Measurements from ENCODE around the gene MED13L. TPM values are rescaled to one million over a fixed set of nuclear protein-coding genes. Genes with fewer than 3 reads are reported as not detected.
A peak's percentile ranks its signal among the peaks of the same experiment; 100 is the strongest.

Gene MED13L
- total and polyA plus RNA-seq, 2 experiments from 2014 or later, result 11.7 to 88.7 TPM

GRCh38 chr12:116278667-116279066 is 1.2 kb upstream of the MED13L start:
- no peak for DNase-seq
- Histone ChIP-seq H3K9ac (no peak overlapping the region), H4K20me1 (ENCODE audit: insufficient read depth) (peaks cover 14% of the 10 kb centered on the region), H3K4me1 (ENCODE audit: insufficient read depth) (peaks cover 14% of the 10 kb centered on the region), H3K79me2 (ENCODE audit: insufficient read depth) (peaks cover 32% of the 10 kb centered on the region), H3K36me3 (ENCODE audit: low read depth) (no peaks in the 10 kb centered on the region), H3K9me3 (ENCODE audit: low read depth) (no peaks in the 10 kb centered on the region), H3K4me3 (no peak overlapping the region), H3K4me2 (ENCODE audit: unreplicated experiment) (no peak overlapping the region), H3K27me3 (replicated peaks; ENCODE audit: insufficient read depth) (no peaks in the 10 kb centered on the region), H2AFZ (peak overlapping the region; percentile 84; the same call in 1 of the 2 replicates), H3F3A (ENCODE audit: insufficient read depth) (peaks cover 11% of the 10 kb centered on the region; the same call in 1 of the 2 replicates), H3K9me2 (ENCODE audit: insufficient read depth) (no peaks in the 10 kb centered on the region), H3K27ac (no peak overlapping the region)
- 93 to 98% methylated on average over 10 of the region's 10 CpGs for WGBS, 2 experiments (ENCODE audit: low coverage in 1 of 2, low lambda C conversion rate in 2 of 2, missing lambda C conversion rate in 2 of 2)
- TF ChIP-seq EZH2phosphoT487 (IDR thresholded peaks at IDR 0.05; ENCODE audit: insufficient read depth, low read depth) (no peak), EZH2 (IDR thresholded peaks at IDR 0.05; ENCODE audit: insufficient read depth, poor library complexity, severe bottlenecking) (no peak)
- in situ Hi-C loops (cut with MboI), result no loop called here

DNA sequence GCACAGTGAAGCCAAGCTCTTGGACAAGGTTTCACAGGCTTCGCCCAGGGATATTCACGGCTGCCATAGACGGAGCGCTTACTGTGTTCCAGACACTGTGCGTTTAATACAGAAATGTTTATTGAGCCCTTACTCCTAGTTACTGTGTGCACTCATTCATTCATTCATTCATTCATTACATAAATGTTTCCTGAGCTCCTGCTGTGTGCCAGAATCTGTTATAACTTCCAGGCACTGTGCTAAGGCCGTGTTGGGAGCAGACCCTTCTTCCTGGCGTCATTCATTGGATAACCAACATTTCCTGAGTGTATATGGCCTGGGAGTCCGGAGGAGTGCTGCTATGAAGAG is 760 bp upstream of the MED13L start:
- Histone ChIP-seq H3K36me3 (ENCODE audit: low read depth) (no peaks in the 10 kb centered on the region), H3K9ac (peak overlapping the region; percentile 87), H3K9me2 (ENCODE audit: insufficient read depth) (no peaks in the 10 kb centered on the region), H3K9me3 (ENCODE audit: low read depth) (no peaks in the 10 kb centered on the region), H3K27ac (peak overlapping the region; percentile 56), H4K20me1 (ENCODE audit: insufficient read depth) (peaks cover 18% of the 10 kb centered on the region), H3K27me3 (replicated peaks; ENCODE audit: insufficient read depth) (no peaks in the 10 kb centered on the region), H3F3A (ENCODE audit: insufficient read depth) (peaks cover 11% of the 10 kb centered on the region; the same call in 1 of the 2 replicates), H2AFZ (peak overlapping the region; percentile 84), H3K4me2 (ENCODE audit: unreplicated experiment) (peak overlapping the region; percentile 83), H3K79me2 (ENCODE audit: insufficient read depth) (peaks cover 36% of the 10 kb centered on the region), H3K4me1 (ENCODE audit: insufficient read depth) (peaks cover 18% of the 10 kb centered on the region), H3K4me3 (peak overlapping the region; percentile 69)
- in situ Hi-C loops (cut with MboI), result no loop called here
- no peak for DNase-seq
- 49 to 57% methylated on average over 8 of the region's 8 CpGs for WGBS, 2 experiments (ENCODE audit: low coverage in 1 of 2, low lambda C conversion rate in 2 of 2, missing lambda C conversion rate in 2 of 2)
- TF ChIP-seq EZH2phosphoT487 (IDR thresholded peaks at IDR 0.05; ENCODE audit: insufficient read depth, low read depth) (no peak), EZH2 (IDR thresholded peaks at IDR 0.05; ENCODE audit: insufficient read depth, poor library complexity, severe bottlenecking) (no peak)

DNA sequence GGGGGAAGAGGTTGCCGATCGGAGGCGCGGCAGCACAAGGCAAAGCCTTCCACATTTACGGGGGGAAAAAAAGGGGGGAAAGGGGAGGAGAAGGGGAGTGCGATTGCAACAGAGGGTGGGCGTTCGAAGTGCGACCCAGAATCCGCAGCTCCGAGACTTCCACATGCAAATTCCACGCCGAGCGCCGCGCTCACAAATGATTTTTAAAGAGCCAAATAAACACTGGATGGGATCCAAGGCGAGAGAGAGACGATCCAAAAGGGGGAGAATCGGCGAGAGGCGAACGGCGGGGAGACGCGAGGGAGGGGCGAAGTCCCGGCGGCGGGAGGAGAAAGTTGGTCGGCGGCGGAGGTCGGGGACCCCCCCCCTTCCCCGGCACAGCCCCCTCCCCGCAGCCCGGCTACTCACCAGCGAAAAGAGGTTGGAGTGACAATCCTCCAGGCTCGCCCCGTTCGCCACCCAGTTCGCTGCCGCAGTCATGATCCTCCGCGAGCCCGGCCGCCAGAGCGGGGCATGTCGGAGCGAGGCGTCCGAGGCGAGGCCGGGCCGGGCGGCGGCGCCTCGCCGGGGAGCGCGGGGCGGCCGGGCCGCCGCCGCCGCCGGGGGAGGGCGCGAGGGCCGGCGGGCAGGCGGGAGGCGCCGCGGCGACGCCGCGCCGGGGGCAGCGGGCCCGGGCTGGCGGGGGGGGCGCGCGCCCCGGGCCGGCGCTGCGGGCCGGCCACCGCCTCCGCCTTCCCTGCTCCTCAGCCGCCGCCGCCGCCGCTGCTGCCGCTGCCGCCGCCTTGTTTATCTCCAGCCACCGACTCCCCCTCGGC is 634 bp downstream of the MED13L start:
- no peak for TF ChIP-seq EZH2phosphoT487 (IDR thresholded peaks at IDR 0.05; ENCODE audit: insufficient read depth, low read depth)
- TF ChIP-seq EZH2 (IDR thresholded peaks at IDR 0.05; ENCODE audit: insufficient read depth, poor library complexity, severe bottlenecking), result no peak
- H3K9me3 ChIP-seq (ENCODE audit: low read depth), result no peaks in the 10 kb centered on the region
- H3K9me2 ChIP-seq (ENCODE audit: insufficient read depth), result no peaks in the 10 kb centered on the region
- H3F3A ChIP-seq (ENCODE audit: insufficient read depth), result peaks cover 11% of the 10 kb centered on the region; the same call in 1 of the 2 replicates
- H3K27ac ChIP-seq, result peak overlapping the region; percentile 72
- peak overlapping the region; percentile 87 for H3K9ac ChIP-seq
- peaks cover 50% of the 10 kb centered on the region for H3K79me2 ChIP-seq (ENCODE audit: insufficient read depth)
- H3K4me1 ChIP-seq (ENCODE audit: insufficient read depth), result peaks cover 26% of the 10 kb centered on the region
- peak overlapping the region; percentile 92 for H3K4me3 ChIP-seq
- H3K36me3 ChIP-seq (ENCODE audit: low read depth), result no peaks in the 10 kb centered on the region
- DNase-seq, result peak; percentile 93
- H2AFZ ChIP-seq, result peak overlapping the region; percentile 27
- H3K4me2 ChIP-seq (ENCODE audit: unreplicated experiment), result peak overlapping the region; percentile 95
- in situ Hi-C loops (cut with MboI), result no loop called here
- H3K27me3 ChIP-seq (replicated peaks; ENCODE audit: insufficient read depth), result no peaks in the 10 kb centered on the region
- peaks cover 29% of the 10 kb centered on the region for H4K20me1 ChIP-seq (ENCODE audit: insufficient read depth)
- WGBS, 2 experiments (ENCODE audit: low coverage in 1 of 2, low lambda C conversion rate in 2 of 2, missing lambda C conversion rate in 2 of 2), result 1% methylated on average over 40 to 57 of the region's 104 CpGs

DNA sequence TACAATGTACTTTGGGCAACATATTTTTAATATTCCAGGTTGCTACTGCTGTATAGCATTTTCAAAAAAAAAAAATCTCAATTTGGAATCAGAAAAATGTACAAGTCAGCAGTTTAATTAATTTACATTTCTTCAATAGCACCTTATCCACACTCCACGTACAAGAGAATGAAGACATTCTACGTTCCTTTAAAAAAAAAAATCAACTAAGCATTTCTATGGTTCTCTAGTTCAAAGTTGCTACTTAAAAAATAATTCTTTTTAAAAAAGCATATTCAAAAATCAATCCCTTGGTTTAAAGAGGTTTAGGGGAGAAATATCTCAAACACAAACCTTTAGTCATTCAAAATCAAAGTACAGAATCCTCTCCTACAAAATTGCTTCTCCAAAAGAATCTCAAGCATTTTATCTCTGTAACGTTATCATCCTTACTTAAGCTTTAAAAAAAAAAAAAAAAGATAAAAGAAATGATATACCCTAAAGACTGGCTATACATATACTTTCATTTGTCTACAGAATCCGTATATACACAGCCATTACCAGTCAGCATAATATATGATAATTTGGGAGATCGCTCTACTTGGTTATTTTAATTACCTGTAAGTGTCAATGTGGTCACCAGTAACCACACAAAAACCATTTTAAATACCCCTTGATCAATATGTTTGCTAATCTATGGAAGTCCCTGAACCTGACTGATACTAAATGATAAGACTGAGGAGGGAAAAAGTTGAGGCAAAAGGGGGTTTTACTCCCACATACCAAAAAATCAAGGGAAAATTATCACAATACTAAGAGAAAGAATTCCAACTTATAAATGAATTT is 2.7 kb downstream of the MED13L start:
- in situ Hi-C loops (cut with MboI), result no loop called here

More for the DNA sequence above, 2.7 kb downstream of the MED13L start:
- H3K9me2 ChIP-seq (ENCODE audit: insufficient read depth), result no peaks in the 10 kb centered on the region
- H2AFZ ChIP-seq, result no peak overlapping the region
- H3K4me1 ChIP-seq (ENCODE audit: insufficient read depth), result peaks cover 26% of the 10 kb centered on the region
- H3K4me2 ChIP-seq (ENCODE audit: unreplicated experiment), result peak overlapping the region; percentile 95
- H3F3A ChIP-seq (ENCODE audit: insufficient read depth), result peaks cover 11% of the 10 kb centered on the region; the same call in 1 of the 2 replicates
- H3K9ac ChIP-seq, result peak overlapping the region; percentile 87
- H3K9me3 ChIP-seq (ENCODE audit: low read depth), result no peaks in the 10 kb centered on the region
- no peaks in the 10 kb centered on the region for H3K36me3 ChIP-seq (ENCODE audit: low read depth)
- no peak overlapping the region for H3K27ac ChIP-seq
- TF ChIP-seq EZH2 (IDR thresholded peaks at IDR 0.05; ENCODE audit: insufficient read depth, poor library complexity, severe bottlenecking) (no peak), EZH2phosphoT487 (IDR thresholded peaks at IDR 0.05; ENCODE audit: insufficient read depth, low read depth) (no peak)
- WGBS, 2 experiments (ENCODE audit: low coverage in 1 of 2, low lambda C conversion rate in 2 of 2, missing lambda C conversion rate in 2 of 2), result 30 to 35% methylated on average over 5 of the region's 5 CpGs
- H3K4me3 ChIP-seq, result peak overlapping the region; percentile 92
- peaks cover 71% of the 10 kb centered on the region for H3K79me2 ChIP-seq (ENCODE audit: insufficient read depth)
- H4K20me1 ChIP-seq (ENCODE audit: insufficient read depth), result peaks cover 33% of the 10 kb centered on the region
- no peaks in the 10 kb centered on the region for H3K27me3 ChIP-seq (replicated peaks; ENCODE audit: insufficient read depth)
- DNase-seq, result no peak
